ENCODE results near the gene GOPC. TPM values are rescaled to one million over a fixed set of nuclear protein-coding genes. Genes with fewer than 3 reads are reported as not detected.

Gene GOPC
- total RNA-seq, 2 donors from 2014 or later: 19.0 to 21.6 TPM

GRCh38 chr6:117573006-117573680 lies 29.2 kb downstream of the GOPC start:
- Mint-ChIP-seq H3K36me3 (peaks cover 25% of the 10 kb centered on the region), H3K4me1 (ENCODE audit: low read depth in 2 of 2) (peaks cover 10 to 12% of the 10 kb centered on the region in 2 donors), H3K9me3 (no peaks in the 10 kb centered on the region), H3K4me3 (no peak overlapping the region), H3K27ac (no peak overlapping the region), H3K27me3 (no peaks in the 10 kb centered on the region)
- ATAC-seq (no peak), DNase-seq (ENCODE audit: low spot score) (no peak)

GRCh38 chr6:117568831-117569410 lies 33.4 kb downstream of the GOPC start:
- DNase-seq (ENCODE audit: low spot score): no peak
- no peak overlapping the region for H3K4me3 Mint-ChIP-seq
- ATAC-seq: peak in 1 of 2 donors; percentile 85
- no peaks in the 10 kb centered on the region for H3K27me3 Mint-ChIP-seq
- H3K36me3 Mint-ChIP-seq: peaks cover 31% of the 10 kb centered on the region
- H3K4me1 Mint-ChIP-seq (ENCODE audit: low read depth in 2 of 2): peaks cover 10 to 12% of the 10 kb centered on the region in 2 donors
- no peaks in the 10 kb centered on the region for H3K9me3 Mint-ChIP-seq
- no peak overlapping the region for H3K27ac Mint-ChIP-seq

GRCh38 chr6:117568247-117568646 lies 34.1 kb downstream of the GOPC start:
- peaks cover 31% of the 10 kb centered on the region for H3K36me3 Mint-ChIP-seq
- H3K4me3 Mint-ChIP-seq: no peak overlapping the region
- ATAC-seq (no peak), DNase-seq (ENCODE audit: low spot score) (no peak)
- peaks cover 10 to 12% of the 10 kb centered on the region in 2 donors for H3K4me1 Mint-ChIP-seq (ENCODE audit: low read depth in 2 of 2)
- no peak overlapping the region for H3K27ac Mint-ChIP-seq
- H3K27me3 Mint-ChIP-seq: no peaks in the 10 kb centered on the region
- H3K9me3 Mint-ChIP-seq: no peaks in the 10 kb centered on the region

GRCh38 chr6:117564681-117565080 lies 37.6 kb downstream of the GOPC start:
- Mint-ChIP-seq H3K9me3 (no peaks in the 10 kb centered on the region), H3K4me1 (ENCODE audit: low read depth in 2 of 2) (peaks cover 0 to 3% of the 10 kb centered on the region in 2 donors), H3K36me3 (peaks cover 12% of the 10 kb centered on the region), H3K27me3 (no peaks in the 10 kb centered on the region), H3K4me3 (no peak overlapping the region), H3K27ac (no peak overlapping the region)
- no peak for DNase-seq (ENCODE audit: low spot score)
- ATAC-seq: no peak

- H3K9me3 Mint-ChIP-seq: no peaks in the 10 kb centered on the region
- H3K27ac Mint-ChIP-seq: no peak overlapping the region
- DNase-seq (ENCODE audit: low spot score) (no peak), ATAC-seq (no peak)
- no peaks in the 10 kb centered on the region for H3K27me3 Mint-ChIP-seq
- H3K36me3 Mint-ChIP-seq: no peaks in the 10 kb centered on the region
- peaks cover 0 to 2% of the 10 kb centered on the region in 2 donors for H3K4me1 Mint-ChIP-seq (ENCODE audit: low read depth in 2 of 2)
- H3K4me3 Mint-ChIP-seq: no peak overlapping the region
These were observed 41.2 kb downstream of the GOPC start for GRCh38 chr6:117561128-117561527.

- ATAC-seq (no peak), DNase-seq (ENCODE audit: low spot score) (no peak)
- Mint-ChIP-seq H3K4me3 (no peak overlapping the region), H3K27me3 (no peaks in the 10 kb centered on the region), H3K27ac (no peak overlapping the region), H3K9me3 (no peaks in the 10 kb centered on the region), H3K36me3 (no peaks in the 10 kb centered on the region), H3K4me1 (ENCODE audit: low read depth in 2 of 2) (peaks cover 0 to 2% of the 10 kb centered on the region in 2 donors)
These were observed 43.0 kb downstream of the GOPC start for GRCh38 chr6:117559299-117559698.

- Mint-ChIP-seq H3K27ac (no peak overlapping the region), H3K4me3 (no peak overlapping the region), H3K9me3 (no peaks in the 10 kb centered on the region), H3K27me3 (no peaks in the 10 kb centered on the region), H3K4me1 (ENCODE audit: low read depth in 2 of 2) (peaks cover 0 to 2% of the 10 kb centered on the region in 2 donors), H3K36me3 (no peaks in the 10 kb centered on the region)
- ATAC-seq: no peak
- DNase-seq (ENCODE audit: low spot score): no peak
These were observed 43.5 kb downstream of the GOPC start for GRCh38 chr6:117558818-117559217.

- no peak for DNase-seq (ENCODE audit: low spot score)
- H3K4me3 Mint-ChIP-seq: no peak overlapping the region
- H3K36me3 Mint-ChIP-seq: no peaks in the 10 kb centered on the region
- no peak for ATAC-seq
- peaks cover 0 to 2% of the 10 kb centered on the region in 2 donors for H3K4me1 Mint-ChIP-seq (ENCODE audit: low read depth in 2 of 2)
- H3K27me3 Mint-ChIP-seq: no peaks in the 10 kb centered on the region
- H3K27ac Mint-ChIP-seq: no peak overlapping the region
- no peaks in the 10 kb centered on the region for H3K9me3 Mint-ChIP-seq
These were observed 44.4 kb downstream of the GOPC start for GRCh38 chr6:117557951-117558350.

- DNase-seq (ENCODE audit: low spot score): no peak
These were observed 46.3 kb downstream of the GOPC start for GRCh38 chr6:117555882-117556498.

GRCh38 chr6:117555262-117555849 lies 47.0 kb downstream of the GOPC start:
- no peak for ATAC-seq

More at GRCh38 chr6:117555882-117556498, 46.3 kb downstream of the GOPC start:
- Mint-ChIP-seq H3K36me3 (no peaks in the 10 kb centered on the region), H3K4me1 (ENCODE audit: low read depth in 2 of 2) (peaks cover 1 to 3% of the 10 kb centered on the region in 2 donors), H3K4me3 (no peak overlapping the region), H3K27ac (no peak overlapping the region), H3K27me3 (no peaks in the 10 kb centered on the region), H3K9me3 (no peaks in the 10 kb centered on the region)
- ATAC-seq: no peak

GRCh38 chr6:117553142-117553541 lies 49.2 kb downstream of the GOPC start:
- Mint-ChIP-seq H3K4me1 (ENCODE audit: low read depth in 2 of 2) (peaks cover 24 to 30% of the 10 kb centered on the region in 2 donors), H3K27ac (no peak overlapping the region), H3K27me3 (no peaks in the 10 kb centered on the region), H3K36me3 (no peaks in the 10 kb centered on the region), H3K4me3 (no peak overlapping the region), H3K9me3 (no peaks in the 10 kb centered on the region)
- ATAC-seq (no peak), DNase-seq (ENCODE audit: low spot score) (no peak)

More at GRCh38 chr6:117555262-117555849, 47.0 kb downstream of the GOPC start:
- H3K4me3 Mint-ChIP-seq: no peak overlapping the region
- DNase-seq (ENCODE audit: low spot score): no peak
- no peaks in the 10 kb centered on the region for H3K27me3 Mint-ChIP-seq
- no peaks in the 10 kb centered on the region for H3K9me3 Mint-ChIP-seq
- H3K36me3 Mint-ChIP-seq: no peaks in the 10 kb centered on the region
- peaks cover 7 to 8% of the 10 kb centered on the region in 2 donors for H3K4me1 Mint-ChIP-seq (ENCODE audit: low read depth in 2 of 2)
- no peak overlapping the region for H3K27ac Mint-ChIP-seq

GRCh38 chr6:117552618-117553017 lies 49.7 kb downstream of the GOPC start:
- Mint-ChIP-seq H3K4me3 (no peak overlapping the region), H3K36me3 (no peaks in the 10 kb centered on the region), H3K27ac (no peak overlapping the region), H3K9me3 (no peaks in the 10 kb centered on the region), H3K27me3 (no peaks in the 10 kb centered on the region), H3K4me1 (ENCODE audit: low read depth in 2 of 2) (peaks cover 26 to 32% of the 10 kb centered on the region in 2 donors)
- ATAC-seq (no peak), DNase-seq (ENCODE audit: low spot score) (no peak)

GRCh38 chr6:117550618-117551242 lies 51.6 kb downstream of the GOPC start:
- DNase-seq (ENCODE audit: low spot score) (no peak), ATAC-seq (no peak)
- Mint-ChIP-seq H3K4me3 (no peak overlapping the region), H3K4me1 (ENCODE audit: low read depth in 2 of 2) (peaks cover 35 to 46% of the 10 kb centered on the region in 2 donors), H3K27ac (peak overlapping the region in 1 of 2 donors; percentile 88), H3K9me3 (no peaks in the 10 kb centered on the region), H3K36me3 (no peaks in the 10 kb centered on the region), H3K27me3 (no peaks in the 10 kb centered on the region)
